Hematopoietic multipotent progenitor cell (in vitro differentiated cells): ENCODE results near the gene HEBP2. TPM values are rescaled to one million over a fixed set of nuclear protein-coding genes. Genes with fewer than 3 reads are reported as not detected.

Source experiments
- DNase-seq, 3 donors: peaks; one replicate each; pipeline ENCODE4 v3.0.0-alpha.2; 2011 to 2015; ENCODE audit warnings: low read depth in 2 of 3, low spot score in 2 of 3
- total RNA-seq: library from RNA; depleted of rRNA; stranded (reverse); fragments of >200 nt; gene quantifications from one replicate; pipeline ENCODE4 v1.2.3, GENCODE V29; 2012

Gene HEBP2
- total RNA-seq, 1 donor: 11.6 TPM

DNA sequence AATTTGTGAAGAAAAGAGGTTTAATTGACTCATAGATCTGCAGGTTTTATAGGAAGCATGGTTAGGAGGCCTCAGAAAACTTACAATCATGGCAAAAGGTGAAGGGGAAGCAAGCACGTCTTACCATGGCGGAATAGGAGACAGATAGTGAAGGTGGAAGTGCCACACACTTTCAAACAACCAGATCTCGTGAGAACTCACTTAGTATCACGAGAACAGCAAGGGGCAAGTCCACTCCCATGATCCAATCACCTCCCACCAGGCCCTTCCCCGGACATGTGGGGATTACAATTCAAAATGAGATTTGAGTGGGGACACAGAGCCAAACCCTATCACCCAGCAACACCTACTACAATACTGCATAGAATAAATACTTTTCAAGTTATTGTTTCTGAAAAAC, 7.3 kb upstream of the HEBP2 start:
- no peak for DNase-seq

DNA sequence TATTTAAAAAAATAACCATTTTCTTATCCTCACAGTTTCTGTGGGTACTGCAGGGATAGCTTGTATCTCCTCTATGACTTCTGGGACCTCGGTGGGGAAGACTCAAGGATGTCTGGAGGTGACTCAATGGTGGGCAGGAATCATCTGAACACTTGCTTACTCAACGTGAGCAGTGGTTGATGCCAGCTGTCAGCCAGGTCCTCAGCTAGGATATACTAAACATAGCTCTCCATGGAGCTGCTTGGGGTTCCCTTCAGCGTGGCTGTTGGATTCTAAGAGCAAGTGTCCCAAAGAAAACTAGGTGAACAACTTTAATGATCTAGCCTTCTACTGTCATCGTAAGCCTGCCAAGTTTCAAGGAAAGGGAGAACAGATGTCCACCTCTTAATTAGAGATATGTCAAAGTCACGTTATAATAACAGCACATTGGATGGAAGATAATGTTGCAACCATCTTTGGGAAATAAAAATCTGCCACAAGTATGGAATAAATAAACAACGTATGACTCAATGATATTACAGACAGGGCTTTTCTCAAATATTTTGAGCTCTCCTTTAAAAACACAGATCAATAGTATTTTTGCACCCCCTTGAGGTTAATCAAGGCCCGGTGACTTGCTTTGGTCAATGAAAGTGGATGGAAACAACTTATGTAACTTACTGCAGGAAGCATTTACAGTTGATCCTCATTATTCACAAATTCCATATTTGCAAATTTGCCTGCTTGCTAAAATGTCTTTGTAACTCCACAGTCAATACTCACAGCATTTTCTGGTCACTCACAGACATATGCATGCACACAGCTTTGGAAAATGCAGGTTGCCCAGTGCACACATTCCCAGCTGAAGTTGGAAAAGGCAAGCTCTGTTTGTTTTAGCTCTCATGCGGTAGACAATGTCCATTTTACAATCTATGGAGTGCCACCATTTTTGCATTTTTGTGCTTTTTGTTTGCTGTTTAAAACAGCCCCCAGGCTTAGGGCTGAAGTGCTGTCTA, 6.6 kb upstream of the HEBP2 start:
- no peak for DNase-seq

DNA sequence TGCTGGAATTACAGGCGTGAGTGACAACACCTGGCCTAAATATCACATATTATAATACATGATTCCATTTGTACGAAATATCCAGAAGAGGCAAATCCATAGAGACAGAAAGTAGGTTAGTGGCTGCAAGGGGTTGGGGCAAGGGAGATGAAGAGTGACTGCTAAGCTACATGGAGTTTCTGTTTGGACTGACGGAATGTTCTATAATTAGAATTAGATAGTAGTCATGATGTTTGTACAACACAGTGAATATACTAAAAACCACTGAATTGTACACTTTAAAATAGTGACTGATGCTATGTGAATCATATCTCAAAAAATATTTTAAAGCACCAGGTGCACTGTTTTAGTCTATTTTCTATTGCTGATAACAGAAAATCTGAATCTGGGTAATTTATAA, 3.7 kb upstream of the HEBP2 start:
- no peak for DNase-seq

DNA sequence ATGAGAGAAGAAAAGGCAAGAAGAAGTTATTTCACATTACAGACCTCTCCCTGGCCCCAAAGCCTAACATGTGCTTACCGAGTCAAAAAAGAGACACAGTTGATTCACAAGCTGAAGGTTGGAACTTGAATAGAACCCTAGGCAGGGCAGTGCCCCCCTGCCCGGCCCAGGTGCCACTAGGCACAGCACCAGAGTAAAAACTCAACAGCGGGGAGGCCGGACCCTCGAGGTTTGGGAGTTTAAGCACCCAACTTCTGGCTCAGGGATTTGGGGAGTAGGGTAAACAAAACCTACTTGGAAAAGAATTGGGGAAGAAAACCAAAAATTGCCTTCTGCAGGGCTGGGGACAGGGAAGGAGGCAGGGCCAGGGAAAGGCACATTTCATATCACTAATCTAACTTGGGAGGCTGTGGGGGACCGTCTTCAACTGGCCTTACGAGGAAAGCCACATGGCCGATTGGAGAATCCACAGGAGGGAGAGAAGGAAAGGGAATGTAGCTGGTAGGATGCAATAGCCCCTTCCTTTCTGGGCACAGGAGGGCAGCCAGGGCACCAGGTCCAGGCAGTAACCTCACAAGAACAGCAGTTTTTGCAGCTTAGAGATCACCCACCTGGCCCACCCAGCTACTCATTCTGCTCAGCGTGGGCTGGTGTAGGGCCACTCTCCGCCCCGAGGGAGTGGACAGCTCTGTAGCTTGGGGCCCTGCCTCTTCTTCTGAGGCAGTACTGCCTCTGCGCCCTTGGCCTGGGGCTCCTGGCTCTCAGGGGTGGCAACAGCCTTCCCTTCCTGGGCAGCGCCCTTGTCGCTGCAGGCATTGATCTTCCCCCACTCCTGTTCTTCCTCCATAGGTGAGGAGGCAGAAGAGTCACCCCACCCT, 1.8 kb upstream of the HEBP2 start:
- DNase-seq: no peak

DNA sequence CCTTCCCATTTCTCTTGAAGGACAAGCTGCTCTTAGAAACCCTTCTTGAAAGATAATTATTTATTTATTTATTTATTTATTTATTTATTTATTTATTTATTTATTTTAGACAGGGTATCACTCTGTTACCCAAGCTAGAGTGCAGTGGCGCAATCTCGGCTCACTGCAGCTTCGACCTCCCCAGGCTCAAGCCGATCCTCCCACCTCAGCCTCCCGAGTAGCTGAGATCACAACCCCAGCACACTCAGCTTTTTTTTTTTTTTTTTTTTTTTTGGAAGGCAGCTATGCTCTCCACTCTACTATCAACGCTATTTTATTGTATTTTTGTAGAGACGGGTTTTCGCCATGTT, 1.2 kb upstream of the HEBP2 start:
- DNase-seq: no peak

DNA sequence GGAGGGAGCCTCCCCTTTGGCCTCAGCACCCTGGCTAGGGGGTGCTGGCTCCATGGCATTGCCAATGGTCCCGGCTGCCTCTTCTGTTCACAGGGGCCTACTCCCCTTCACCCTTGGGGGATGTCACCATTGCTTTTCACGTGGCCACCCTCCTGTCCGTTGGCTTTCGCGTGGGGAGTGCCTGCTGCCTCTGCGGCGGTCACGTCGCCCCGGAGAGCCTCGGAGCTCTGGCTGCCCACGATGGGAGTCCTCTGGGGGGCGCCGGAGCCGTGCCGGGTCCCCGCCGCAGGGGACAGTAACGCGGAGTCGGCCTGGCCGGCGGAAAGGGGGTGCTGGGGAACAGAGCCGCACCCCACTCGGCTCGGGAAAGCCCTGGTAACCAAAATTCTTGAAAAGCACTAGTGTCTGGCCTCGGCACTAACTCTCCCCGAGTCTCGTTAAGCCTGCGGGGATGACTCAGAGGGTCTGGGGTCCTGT, 661 bp upstream of the HEBP2 start:
- DNase-seq: peak; percentile 14 to 72 (median 68)

DNA sequence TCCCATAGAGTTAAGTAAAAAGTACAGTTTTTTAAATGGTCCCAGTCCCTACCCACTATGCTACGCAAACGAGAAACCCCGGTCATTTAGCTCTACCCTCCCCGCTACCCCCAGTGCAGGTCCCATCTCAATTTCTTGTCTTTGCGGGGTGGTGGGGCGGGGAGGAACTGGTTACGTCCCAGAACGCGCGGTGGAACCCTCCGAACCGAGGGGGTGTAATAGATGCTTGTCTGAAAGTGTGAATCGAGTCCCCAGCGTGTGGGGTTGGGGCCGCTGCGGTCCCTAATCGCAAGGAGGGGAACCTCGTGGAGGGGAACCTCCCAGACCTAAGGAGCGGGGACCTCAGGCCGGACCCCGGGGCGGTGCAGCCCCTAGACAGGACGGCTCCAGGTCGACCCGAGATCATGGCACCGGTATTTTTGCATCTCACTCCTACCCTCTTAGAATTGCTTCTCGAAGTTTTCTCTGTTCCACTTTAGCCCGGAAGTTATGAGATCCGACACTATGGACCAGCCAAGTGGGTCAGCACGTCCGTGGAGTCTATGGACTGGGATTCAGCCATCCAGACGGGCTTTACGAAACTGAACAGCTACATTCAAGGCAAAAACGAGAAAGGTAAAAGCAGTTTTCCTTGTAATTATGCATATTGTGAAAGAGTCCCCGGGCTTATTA, 779 bp downstream of the HEBP2 start:
- DNase-seq: peak; percentile 7 to 51 (median 34)

DNA sequence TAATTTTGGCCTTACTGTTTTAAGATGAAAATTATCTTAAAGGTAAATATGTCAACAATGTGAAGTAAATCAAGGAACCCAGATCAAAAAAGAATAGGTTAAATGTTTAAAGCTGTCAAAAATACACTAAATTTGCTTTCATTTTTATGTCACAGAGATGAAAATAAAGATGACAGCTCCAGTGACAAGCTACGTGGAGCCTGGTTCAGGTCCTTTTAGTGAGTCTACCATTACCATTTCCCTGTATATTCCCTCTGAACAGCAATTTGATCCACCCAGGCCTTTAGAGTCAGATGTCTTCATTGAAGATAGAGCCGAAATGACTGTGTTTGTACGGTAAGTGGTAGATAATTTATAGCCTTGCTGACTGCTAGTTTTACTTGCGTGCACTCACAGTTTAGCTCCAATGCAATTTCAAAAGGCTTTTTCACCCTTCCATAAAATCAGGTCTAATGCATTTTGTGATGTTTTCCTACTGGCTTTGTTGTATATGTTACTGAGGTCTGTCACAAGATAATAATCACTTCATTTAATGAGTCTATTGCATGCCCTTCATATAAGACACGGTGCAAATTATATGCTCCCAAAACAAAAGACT, 1.9 kb downstream of the HEBP2 start:
- no peak for DNase-seq

DNA sequence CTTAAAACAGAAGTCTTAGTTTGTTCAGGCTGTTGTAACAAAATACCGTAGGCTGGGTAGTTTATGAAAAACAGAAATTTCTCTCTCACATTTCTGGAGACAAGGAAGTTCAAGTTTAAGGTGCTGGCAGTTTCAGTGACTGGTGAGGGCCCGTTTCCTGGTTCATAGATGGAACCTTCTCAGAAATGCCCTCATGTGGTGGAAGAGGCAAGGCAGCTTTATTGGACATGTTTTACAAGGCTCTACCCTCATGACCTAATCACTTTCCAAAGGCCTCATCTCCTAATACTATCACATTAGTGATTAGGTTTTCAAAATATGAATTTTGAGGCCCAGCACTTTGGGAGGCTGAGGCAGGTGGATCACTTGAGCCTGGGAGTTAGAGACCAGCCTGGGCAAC, 2.4 kb downstream of the HEBP2 start:
- DNase-seq: peak in 2 of 3 donors; percentile 40 to 48

DNA sequence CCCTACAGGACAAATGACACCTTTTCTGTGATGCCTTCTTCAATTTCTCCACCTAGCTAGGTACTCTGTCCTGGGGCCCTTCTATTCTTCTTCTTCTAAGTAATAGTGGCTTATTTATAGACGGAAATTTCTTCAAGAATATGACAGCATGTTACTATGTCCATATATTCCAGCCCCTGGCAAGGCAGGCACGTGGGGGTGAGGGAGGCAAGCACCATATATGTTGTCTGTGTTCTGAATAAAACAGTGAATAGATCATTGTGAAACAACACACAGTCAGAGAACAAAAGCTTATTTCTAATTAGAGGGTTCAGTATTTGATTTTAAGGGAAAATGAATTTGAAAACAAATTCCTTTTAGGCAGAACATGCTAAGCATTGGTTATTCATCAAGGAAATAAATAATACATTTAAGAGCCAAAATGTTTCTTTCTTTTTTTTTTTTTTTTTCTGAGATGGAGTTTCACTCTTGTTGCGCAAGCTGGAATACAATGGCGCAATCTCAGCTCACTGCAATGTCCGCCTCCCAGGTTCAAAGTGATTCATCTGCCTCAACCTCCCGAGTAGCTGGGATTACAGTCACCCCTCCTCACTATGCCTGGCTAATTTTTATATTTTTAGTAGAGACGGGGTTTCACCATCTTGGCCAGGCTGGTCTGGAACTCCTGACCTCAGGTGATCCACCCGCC, 6.2 kb downstream of the HEBP2 start:
- no peak for DNase-seq

DNA sequence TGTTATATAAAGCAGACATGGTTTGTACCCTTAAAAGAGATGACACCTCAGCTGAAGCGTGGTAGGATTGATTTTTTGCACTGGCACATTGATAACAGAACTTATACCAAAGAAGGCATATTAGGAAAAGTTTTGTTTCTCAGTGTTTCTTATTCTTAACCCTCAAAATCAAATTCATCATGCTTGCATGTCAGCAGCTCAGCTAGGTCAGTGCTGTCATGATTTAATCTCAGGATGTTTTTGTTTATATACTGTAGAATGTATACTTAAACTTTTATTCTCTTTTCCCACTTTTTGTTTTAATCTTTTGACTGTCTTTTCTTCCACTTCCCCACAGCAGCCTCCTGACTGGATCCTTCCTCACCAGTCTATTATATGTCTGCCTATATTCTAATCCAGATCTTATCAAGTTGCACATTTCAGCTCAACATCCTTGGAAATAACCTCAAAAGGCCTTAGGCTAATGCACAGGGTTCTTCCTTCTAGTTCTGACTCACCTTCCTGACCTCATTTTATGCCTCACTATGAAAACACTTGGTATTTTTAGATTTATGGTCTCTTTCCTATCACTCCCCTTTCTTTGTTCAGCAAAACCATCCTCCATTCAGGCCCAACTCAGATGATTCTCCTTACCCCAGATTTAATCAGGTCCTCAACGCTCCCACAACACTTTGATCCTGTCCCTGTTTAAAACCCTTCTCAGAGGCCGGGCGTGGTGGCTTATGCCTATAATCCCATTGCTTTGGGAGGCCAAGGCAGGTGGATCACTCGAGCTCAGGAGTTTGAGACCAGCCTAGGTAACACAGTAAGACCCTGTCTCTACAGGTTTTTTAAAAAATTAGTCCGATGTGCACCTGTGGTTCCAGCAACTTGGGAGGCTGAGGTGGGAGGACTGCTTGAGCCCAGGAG, 7.2 kb downstream of the HEBP2 start:
- peak in 2 of 3 donors; percentile 46 to 62 for DNase-seq

DNA sequence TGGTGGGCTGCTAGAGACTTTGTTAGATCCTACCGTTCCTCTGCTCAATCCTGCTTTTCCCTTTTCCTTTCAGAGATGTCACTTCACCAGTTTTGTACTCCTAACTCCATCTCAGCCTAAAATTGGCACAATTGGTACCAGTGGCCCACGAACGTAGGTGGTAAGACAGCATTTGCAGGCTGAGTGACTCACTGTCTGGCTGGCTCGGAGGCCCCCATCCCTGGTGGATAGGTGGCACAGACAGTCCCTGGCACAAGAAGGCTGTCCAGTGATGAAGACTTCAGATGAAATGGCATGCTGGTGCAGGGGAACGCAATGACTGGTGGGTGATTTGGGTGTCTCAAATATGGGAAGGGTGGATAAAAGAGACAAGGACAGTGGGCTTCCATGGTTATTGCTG, 11.1 kb downstream of the HEBP2 start:
- no peak for DNase-seq

DNA sequence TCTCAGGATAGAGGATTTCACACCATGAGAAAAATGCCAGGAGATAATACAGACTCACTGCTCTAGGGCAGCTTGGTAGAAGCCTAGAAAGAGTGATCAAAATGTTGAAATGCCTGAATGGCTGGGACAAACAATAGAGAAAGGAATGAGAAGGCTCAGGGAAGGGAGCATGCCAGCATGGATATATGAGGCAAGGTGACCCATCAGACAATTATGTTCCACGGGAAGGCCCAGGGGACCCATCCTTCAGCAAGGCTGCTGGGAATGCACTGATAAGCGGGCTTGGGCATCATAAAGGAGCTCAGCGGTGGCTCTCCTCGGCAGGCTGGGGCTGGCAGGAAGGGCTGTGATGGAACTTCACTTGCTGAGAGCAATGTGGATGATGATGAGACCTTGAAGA, 12.2 kb downstream of the HEBP2 start:
- no peak for DNase-seq

DNA sequence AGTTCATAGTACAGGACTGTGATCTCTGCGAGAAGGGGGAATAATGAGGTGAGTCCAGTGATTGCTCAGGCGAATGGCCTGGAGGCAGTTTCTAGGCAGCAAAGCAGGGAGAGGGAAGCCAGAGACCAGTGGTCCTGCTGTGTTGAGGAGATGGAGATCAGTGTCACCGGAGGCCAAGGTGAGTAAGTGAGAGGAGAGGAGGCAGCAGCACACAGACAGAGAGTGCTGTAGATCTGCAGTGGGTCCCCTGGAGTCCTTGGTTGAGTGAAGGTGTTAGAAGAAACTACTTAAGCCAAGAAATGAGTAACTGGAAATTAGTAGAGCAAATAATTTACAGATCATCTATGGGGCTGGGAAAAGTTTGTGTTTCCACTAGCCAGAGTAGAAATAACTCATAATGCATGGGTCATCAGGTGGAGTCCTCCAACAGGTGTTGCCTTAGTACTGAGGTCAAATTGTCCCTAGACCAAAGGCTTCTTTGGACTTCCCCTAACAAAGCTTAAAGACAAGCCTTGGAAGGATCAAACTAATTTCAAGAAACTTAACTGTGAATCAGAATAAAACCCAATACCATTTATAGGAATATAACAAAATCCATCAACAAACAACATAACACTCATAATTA, 13.6 kb downstream of the HEBP2 start:
- DNase-seq: no peak

DNA sequence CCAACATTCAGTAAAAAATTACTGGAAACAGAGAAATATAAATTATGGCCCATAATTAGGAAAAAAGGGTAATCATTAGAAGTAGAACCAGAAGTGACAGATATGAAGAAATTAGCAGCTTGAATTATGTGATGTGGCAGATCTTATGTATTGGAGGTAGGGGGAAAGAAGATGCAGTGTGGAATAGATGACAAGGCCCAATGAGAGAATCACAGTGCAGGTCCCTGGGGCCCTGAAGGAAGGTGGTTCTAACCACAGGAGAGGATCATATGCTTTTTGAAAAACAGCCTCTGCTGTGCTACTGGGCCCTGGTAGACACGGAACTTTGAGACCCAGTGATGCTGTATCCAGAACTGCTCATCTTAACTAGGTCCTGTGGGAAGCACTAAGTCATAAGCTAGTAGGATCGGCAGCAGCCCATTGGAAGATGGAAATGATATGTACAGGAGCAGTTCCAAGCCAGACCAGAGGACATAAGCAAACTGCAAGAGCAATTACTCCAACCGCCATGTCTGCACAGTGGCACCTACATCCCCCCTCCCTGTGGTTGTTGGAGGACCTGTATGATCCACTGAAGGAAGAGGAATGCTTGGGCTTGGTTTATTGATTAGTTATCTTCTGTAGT, 14.2 kb downstream of the HEBP2 start:
- DNase-seq: no peak

DNA sequence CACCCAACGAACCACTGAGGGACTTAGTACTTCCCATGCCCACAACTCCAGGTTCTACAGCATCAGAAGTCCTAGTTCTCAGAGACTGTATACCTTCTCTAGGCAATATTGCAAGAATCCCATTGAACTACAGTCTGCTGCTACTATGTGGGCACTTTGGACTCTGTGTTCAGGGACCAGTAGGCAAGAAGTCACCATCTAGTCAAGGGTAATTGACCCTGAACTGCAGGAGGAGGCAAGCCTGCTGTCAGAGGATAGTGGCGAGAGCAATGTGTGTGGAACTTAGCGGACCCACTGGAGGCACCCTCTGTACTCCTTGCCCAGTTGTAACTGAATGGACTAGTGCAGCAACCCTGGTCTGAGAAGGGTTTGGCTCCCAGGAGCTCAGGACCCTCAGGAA, 15.7 kb downstream of the HEBP2 start:
- DNase-seq: no peak

DNA sequence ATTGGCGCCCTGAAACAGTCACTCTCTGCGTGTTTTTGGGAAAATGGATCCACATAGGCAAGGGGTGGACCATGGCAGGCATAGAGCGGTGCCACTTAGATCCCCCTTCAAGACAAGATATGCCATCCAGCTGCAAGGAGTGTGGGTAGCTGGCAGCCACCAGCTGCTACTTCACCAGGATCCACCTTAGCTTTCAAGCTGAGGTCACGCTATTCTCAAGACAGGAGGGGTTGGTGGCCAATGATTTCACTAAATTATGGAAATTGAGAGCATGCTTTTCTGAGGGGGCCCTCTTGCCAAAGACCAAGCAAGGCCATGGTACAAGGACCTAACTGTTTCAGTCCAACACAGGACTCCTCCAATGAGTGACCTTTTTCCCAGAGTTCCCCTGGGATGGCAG, 16.3 kb downstream of the HEBP2 start:
- DNase-seq: no peak

DNA sequence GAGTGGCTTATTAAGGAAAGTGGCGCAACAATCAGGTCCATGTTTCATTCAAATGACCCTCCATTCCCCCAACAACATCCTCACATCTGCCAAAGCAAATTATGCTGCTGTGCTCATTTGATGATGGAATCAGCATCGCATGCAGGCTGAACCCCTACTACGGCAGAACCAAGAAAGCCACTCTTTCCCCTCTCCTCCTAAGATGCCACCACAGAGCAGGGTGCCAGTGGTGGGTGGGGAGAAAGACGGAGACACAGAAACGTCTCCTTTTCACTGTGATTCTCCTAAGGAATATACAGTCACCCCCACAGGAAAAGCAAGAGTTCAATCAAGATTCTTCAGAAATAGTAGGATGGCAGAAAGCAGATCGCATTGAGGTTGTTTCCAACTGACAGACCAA, 17.1 kb downstream of the HEBP2 start:
- DNase-seq: no peak
